Urinary bladder (tissue), 4 donors: Measurements from ENCODE around the gene NGRN. TPM values are rescaled to one million over a fixed set of nuclear protein-coding genes. Genes with fewer than 3 reads are reported as not detected.
A peak's percentile ranks its signal among the peaks of the same experiment; 100 is the strongest.
"Not testable (repeated sequence)": the region's sequence is repeated elsewhere in the genome, so short reads cannot be mapped to it uniquely, and the experiment has no call there.

Experiments
- DNase-seq: peaks from one replicate; pipeline ENCODE4 v3.0.0-alpha.2; 2015; ENCODE audit errors: extremely low spot score
- H3K27ac ChIP-seq: one replicate; pipeline ENCODE4 v1.5.1; 2013; ENCODE audit warnings: low read depth, mild to moderate bottlenecking, moderate library complexity
- H3K36me3 ChIP-seq: one replicate; pipeline ENCODE4 v1.6.1; 2013; ENCODE audit warnings: mild to moderate bottlenecking, moderate library complexity; ENCODE audit not compliant: insufficient read depth
- H3K4me1 ChIP-seq: one replicate; pipeline ENCODE4 v1.6.1; 2013; ENCODE audit warnings: mild to moderate bottlenecking, moderate library complexity; ENCODE audit not compliant: insufficient read depth
- H3K4me3 ChIP-seq: one replicate; pipeline ENCODE4 v1.5.1; 2013; ENCODE audit warnings: low read depth, low read length
- WGBS: extraction: QIAGEN DNeasy Blood & Tissue Kit; methylation state at CpG from one replicate; pipeline ENCODE4 v1.1.7; 2013; 5-methylcytosine and 5-hydroxymethylcytosine counted together
- polyA plus RNA-seq: library from polyadenylated mRNA; stranded (reverse); fragments of 200-250 nt; gene quantifications from one replicate; pipeline ENCODE4 v1.2.3, GENCODE V29; 2013
- total RNA-seq: library from RNA; depleted of rRNA; stranded (reverse); fragments of >200 nt; gene quantifications from one replicate; pipeline ENCODE4 v1.2.3, GENCODE V29; 2014
- donor health status: healthy with polysubstance abuse.
- donor health status: healthy.

Gene NGRN
- total and polyA plus RNA-seq, 2 donors, result 72.2 to 104 TPM

DNA sequence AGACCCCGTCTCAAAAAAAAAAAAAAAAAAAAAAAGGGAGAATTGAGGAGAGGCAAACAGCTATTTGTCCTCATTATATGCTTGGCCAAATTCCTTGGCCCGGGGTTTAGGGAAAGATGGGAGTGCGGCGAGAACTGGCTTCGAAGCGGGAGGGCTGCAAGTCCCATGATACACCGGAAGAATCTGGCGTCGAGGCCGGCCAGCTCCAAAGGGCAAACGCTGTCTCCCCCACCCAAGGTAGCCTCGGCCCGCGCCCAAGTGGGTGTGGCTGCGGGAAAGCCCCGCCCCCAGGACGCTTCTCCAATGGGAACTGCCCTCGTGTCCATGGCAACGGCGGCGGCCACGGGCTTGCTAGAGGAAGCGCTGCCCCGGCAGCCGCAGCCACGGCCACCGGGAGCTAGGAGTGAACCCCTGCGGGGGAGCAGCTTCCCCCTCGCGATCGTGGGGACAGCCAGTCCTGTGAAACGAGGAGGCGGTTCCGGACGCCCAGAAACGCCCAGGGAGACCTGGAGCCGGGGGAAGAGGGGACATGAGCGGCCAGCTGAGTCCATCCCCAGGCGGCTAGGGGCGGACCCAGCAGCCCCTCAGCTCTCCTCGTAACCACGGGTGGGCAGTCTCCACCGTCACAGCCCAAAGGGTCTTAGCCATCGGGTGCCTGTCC lies 16.1 kb upstream of the NGRN start, which contains the start of gene TTLL13:
TTLL13 (plus strand) TSS at position 354 of the 661 bp plus-strand sequence. CDS start 1,075 bp downstream, outside the sequence.
- peak; percentile 59 for DNase-seq
- H3K4me1 ChIP-seq, result no peaks in the 10 kb centered on the region
- H3K4me3 ChIP-seq, result peak within 1 kb of the TSS; percentile 48
- H3K27ac ChIP-seq, result no peak within 1 kb of the TSS
- H3K36me3 ChIP-seq, result no peaks in the 10 kb centered on the region
- WGBS, result under 1% methylated on average over 44 of the region's 44 CpGs

- no peaks in the 10 kb centered on the region for H3K4me1 ChIP-seq
- no peaks in the 10 kb centered on the region for H3K36me3 ChIP-seq
- H3K4me3 ChIP-seq, result no peak overlapping the region
- H3K27ac ChIP-seq, result no peak overlapping the region
- 72% methylated on average over 7 of the region's 7 CpGs for WGBS
- no peak for DNase-seq
These were observed 7.7 kb upstream of the NGRN start for GRCh38 chr15:90257776-90258175.

DNA sequence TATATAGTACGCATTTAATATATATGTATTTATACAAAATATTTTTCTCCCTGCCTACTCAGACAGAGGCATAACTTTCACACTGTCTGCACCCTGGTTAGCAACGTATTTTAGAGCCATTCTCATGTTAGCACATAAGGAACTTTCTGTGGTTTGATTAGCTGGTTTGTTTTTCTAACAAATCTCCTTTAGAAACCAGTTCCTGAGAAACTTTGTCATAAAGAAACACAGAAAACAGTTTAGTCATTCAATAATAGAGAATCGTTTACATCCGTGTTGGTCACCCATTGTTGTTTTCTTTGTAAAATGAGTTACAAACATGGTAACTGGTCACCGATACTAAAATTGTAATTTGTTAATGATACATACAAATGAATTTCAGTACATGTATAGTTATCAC lies 5.9 kb upstream of the NGRN start:
- Histone ChIP-seq H3K36me3 (no peaks in the 10 kb centered on the region), H3K27ac (no peak overlapping the region), H3K4me3 (no peak overlapping the region), H3K4me1 (no peaks in the 10 kb centered on the region)
- DNase-seq, result no peak
- WGBS, result 85% methylated on average over 5 of the region's 5 CpGs

GRCh38 chr15:90260731-90261130 lies 4.7 kb upstream of the NGRN start:
- DNase-seq, H3K36me3 ChIP-seq, H3K4me1 ChIP-seq, H3K27ac ChIP-seq, H3K4me3 ChIP-seq: not testable (repeated sequence)
- WGBS, result 82% methylated on average over 6 of the region's 6 CpGs

- H3K4me3 ChIP-seq, result no peak overlapping the region
- DNase-seq, result no peak
- 89% methylated on average over 5 of the region's 5 CpGs for WGBS
- H3K36me3 ChIP-seq, result no peaks in the 10 kb centered on the region
- no peaks in the 10 kb centered on the region for H3K4me1 ChIP-seq
- H3K27ac ChIP-seq, result no peak overlapping the region
These were observed 3.7 kb upstream of the NGRN start for GRCh38 chr15:90261811-90262210.

- 77% methylated on average over 5 of the region's 5 CpGs for WGBS
- no peak for DNase-seq
- Histone ChIP-seq H3K4me1 (peaks cover 1% of the 10 kb centered on the region), H3K27ac (no peak overlapping the region), H3K4me3 (no peak overlapping the region), H3K36me3 (no peaks in the 10 kb centered on the region)
These were observed 3.0 kb upstream of the NGRN start for GRCh38 chr15:90262426-90262825.

GRCh38 chr15:90264671-90265070 lies 801 bp upstream of the NGRN start:
- H3K4me3 ChIP-seq, result peak overlapping the region; percentile 70
- 54% methylated on average over 4 of the region's 4 CpGs for WGBS
- peaks cover 1% of the 10 kb centered on the region for H3K4me1 ChIP-seq
- DNase-seq, result no peak
- H3K27ac ChIP-seq, result peak overlapping the region; percentile 94
- no peaks in the 10 kb centered on the region for H3K36me3 ChIP-seq

DNA sequence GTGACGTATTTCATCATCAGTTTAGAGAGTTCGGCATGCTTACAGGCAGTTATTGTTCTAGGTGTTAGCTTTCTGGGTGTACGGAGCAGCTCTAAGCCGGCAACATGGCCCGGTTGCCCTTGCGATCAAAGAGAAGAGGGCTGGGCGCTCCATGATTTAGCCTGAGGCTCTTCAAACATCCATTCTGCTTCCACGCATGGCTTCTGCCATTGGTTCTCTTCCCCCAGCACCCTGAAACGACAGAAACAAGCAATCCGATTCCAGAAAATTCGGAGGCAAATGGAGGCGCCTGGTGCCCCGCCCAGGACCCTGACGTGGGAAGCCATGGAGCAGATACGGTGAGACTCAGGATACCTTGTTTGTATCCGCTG lies 574 bp downstream of the NGRN start:
- under 1% methylated on average over 16 of the region's 16 CpGs for WGBS
- peaks cover under 1% of the 10 kb centered on the region for H3K36me3 ChIP-seq
- H3K4me1 ChIP-seq, result peaks cover 1% of the 10 kb centered on the region
- peak overlapping the region; percentile 70 for H3K4me3 ChIP-seq
- peak; percentile 23 for DNase-seq
- H3K27ac ChIP-seq, result peak overlapping the region; percentile 97

- peaks cover 4% of the 10 kb centered on the region for H3K36me3 ChIP-seq
- H3K4me1 ChIP-seq, result peaks cover 1% of the 10 kb centered on the region
- 8% methylated on average over 15 of the region's 15 CpGs for WGBS
- DNase-seq, result no peak
- peak overlapping the region; percentile 70 for H3K4me3 ChIP-seq
- no peak overlapping the region for H3K27ac ChIP-seq
These were observed 1.0 kb downstream of the NGRN start for GRCh38 chr15:90266485-90266884.

- DNase-seq, result no peak
- peaks cover 9% of the 10 kb centered on the region for H3K36me3 ChIP-seq
- WGBS, result 35% methylated on average over 1 of the region's 1 CpG
- no peak overlapping the region for H3K4me3 ChIP-seq
- H3K4me1 ChIP-seq, result peaks cover 1% of the 10 kb centered on the region
- no peak overlapping the region for H3K27ac ChIP-seq
These were observed 2.9 kb downstream of the NGRN start for GRCh38 chr15:90268415-90268814.

- H3K4me1 ChIP-seq, result peaks cover 1% of the 10 kb centered on the region
- peaks cover 9% of the 10 kb centered on the region for H3K36me3 ChIP-seq
- no peak overlapping the region for H3K4me3 ChIP-seq
- WGBS, result 88% methylated on average over 10 of the region's 10 CpGs
- no peak for DNase-seq
- no peak overlapping the region for H3K27ac ChIP-seq
These were observed 5.2 kb downstream of the NGRN start for GRCh38 chr15:90270502-90271150.

DNA sequence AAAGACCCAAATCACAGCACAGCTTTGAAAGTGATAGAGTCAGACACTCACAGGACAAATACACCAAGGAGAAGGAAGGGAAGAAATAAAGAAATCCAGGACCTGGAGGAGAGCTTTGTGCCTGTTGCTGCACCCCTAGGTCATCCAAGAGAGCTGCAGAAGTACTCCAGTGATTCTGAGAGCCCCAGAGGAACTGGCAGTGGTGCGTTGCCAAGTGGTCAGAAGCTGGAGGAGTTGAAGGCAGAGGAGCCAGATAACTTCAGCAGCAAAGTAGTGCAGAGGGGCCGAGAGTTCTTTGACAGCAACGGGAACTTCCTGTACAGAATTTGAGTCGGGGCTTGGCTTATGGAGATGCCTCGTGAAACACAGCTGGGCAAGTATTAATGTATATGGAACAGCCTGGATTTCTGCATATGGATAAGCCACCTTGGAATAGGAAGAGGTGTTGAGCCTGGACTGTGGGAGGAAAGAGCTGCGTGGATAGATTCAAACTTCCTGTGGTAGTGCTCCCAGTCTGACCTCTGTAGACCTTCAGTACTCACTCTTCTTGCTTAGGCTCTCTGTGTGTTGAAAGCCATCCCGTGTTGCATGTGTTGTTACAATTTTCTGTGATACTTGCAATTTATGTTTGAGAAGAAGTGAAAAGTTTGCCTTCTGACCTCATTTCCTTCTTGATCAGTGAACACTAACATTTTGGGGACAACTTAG lies 6.1 kb downstream of the NGRN start:
- Histone ChIP-seq H3K27ac (no peak overlapping the region), H3K36me3 (peaks cover 9% of the 10 kb centered on the region), H3K4me1 (peaks cover 1% of the 10 kb centered on the region), H3K4me3 (no peak overlapping the region)
- DNase-seq, result no peak
- WGBS, result 74% methylated on average over 7 of the region's 7 CpGs

DNA sequence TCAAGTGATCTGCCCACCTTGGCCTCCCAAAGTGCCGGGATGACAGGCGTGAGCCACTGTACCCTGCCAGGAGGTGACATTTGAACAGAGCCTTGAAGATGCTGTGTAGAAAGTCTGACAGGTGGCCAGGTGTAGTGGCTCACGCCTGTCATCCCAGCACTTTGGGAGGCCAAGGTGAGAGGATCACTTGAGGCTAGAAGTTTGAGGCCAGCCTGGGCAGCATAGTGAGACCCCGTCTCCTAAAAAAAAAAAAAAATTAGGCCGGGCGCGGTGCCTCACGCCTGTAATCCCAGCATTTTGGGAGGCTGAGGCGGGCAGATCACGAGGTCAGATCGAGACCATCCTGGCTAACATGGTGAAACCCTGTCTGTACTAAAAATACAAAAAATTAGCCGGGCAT lies 13.0 kb downstream of the NGRN start:
- H3K4me3 ChIP-seq, H3K4me1 ChIP-seq, H3K36me3 ChIP-seq, H3K27ac ChIP-seq, DNase-seq: not testable (repeated sequence)
- 97% methylated on average over 12 of the region's 12 CpGs for WGBS

- 91% methylated on average over 5 of the region's 5 CpGs for WGBS
- H3K27ac ChIP-seq, H3K4me3 ChIP-seq, H3K36me3 ChIP-seq, H3K4me1 ChIP-seq, DNase-seq: not testable (repeated sequence)
These were observed 15.3 kb downstream of the NGRN start for GRCh38 chr15:90280743-90281142.
